ENCODE data around the gene TXNRD1. TPM values are rescaled to one million over a fixed set of nuclear protein-coding genes. Genes with fewer than 3 reads are reported as not detected.
A peak's percentile ranks its signal among the peaks of the same experiment; 100 is the strongest.

The TXNRD1 gene
- total and polyA plus RNA-seq, 2 of the 8 experiments (the other 6 are each of a cell fraction or from before 2014, with no cell fraction given), result 56.8 to 127 TPM

DNA sequence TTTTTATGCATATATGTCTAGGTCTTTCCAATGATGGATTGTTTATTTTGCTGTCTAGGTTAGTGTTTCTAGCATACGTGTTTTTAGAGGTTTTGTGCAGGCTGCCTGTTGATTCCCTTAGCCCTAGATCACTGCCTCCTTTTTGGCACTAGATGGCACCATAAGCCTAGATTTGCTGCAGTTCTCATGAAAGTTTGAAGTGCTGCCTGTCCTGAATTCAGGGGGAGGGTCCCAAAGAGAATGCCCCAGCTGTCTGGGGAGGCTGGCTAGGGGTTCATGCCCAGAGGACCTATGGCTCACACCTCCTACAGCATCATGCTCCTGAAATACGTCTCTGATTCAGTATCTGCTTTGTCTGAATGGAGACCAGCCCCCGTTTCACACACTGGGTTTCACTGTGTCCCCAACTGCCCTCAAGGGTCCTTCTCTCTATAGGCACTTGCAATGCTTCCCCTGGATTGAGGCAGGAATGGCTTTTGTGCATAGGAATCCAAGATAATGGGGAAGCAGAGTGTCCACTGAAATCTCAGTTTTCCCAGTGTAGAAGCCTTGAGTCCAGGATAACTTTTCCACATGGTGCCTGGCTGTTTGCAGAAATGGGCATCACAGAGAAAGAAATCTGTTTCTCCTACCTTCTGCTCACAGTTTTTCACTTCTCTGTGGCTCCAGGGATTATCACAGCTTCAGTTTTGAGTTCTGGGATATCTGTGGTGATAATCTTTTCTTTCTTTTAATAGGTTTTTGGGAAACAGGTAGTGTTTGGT lies 14.2 kb upstream of the TXNRD1 start:
- 0 out of 2 replicates have a peak overlapping the region, but pooled peaks have one; percentile 7 for H2BK20ac ChIP-seq (ENCODE audit: low read length)
- H3K4me3 ChIP-seq (ENCODE audit: extremely low read depth in 1 of 4, insufficient read depth in 2 of 4, low read depth in 3 of 4, low read length in 4 of 4), result no peak overlapping the region
- H3K23ac ChIP-seq (ENCODE audit: insufficient read length), result no peak overlapping the region
- no peak overlapping the region for H3K27ac ChIP-seq (ENCODE audit: low read depth, low read length)
- no peak overlapping the region for H4K5ac ChIP-seq (ENCODE audit: insufficient read length, low read depth, low read length)
- no peak overlapping the region for H3K9ac ChIP-seq (replicated peaks in 1 of 4; ENCODE audit: extremely low read depth in 1 of 4, low read depth in 3 of 4, low read length in 3 of 4)
- H2AFZ ChIP-seq (ENCODE audit: low read length), result peak overlapping the region; percentile 63; the same call in 1 of the 2 replicates
- H3K14ac ChIP-seq (ENCODE audit: insufficient read length), result no peak overlapping the region
- peak overlapping the region; percentile 65; the same call in 1 of the 2 replicates for H2BK15ac ChIP-seq (ENCODE audit: low read length)
- no peaks in the 10 kb centered on the region for H4K20me1 ChIP-seq (replicated peaks in 1 of 2; ENCODE audit: control insufficient read depth in 1 of 2, insufficient read depth in 2 of 2, low read length in 2 of 2)
- no peak overlapping the region for H3K4me2 ChIP-seq (ENCODE audit: insufficient read depth in 1 of 2, low read depth in 2 of 2, low read length in 2 of 2)
- H3K23me2 ChIP-seq (ENCODE audit: low read depth, low read length), result no peaks in the 10 kb centered on the region
- CTCF ChIA-PET (ENCODE audit: partially characterized antibody), result interaction anchor here (0.6 to 8.5 kb wide), 13 partner anchors 9 to 327 kb away, joined by 3 to 75 read pairs (median 5); partner anchors contain the start of gene EID3
- no peaks in the 10 kb centered on the region for H3K27me3 ChIP-seq (replicated peaks in 1 of 4; ENCODE audit: control insufficient read depth in 3 of 4, extremely low read depth in 1 of 4, insufficient read depth in 3 of 4, low read length in 3 of 4)
- H3K4ac ChIP-seq (replicated peaks; ENCODE audit: insufficient read length, low read depth, low read length), result no peak overlapping the region
- H3K9me3 ChIP-seq (ENCODE audit: insufficient read depth in 2 of 2, low read depth in 1 of 2, low read length in 1 of 2), result peaks cover 0 to 5% of the 10 kb centered on the region in 2 experiments; a peak in 1 of 4 replicates
- FAIRE-seq, result peak; percentile 88
- POLR2A ChIA-PET (ENCODE audit: partially characterized antibody), result interaction anchor here (1.0 to 1.3 kb wide), 3 partner anchors 63 to 94 kb away, joined by 3 to 4 read pairs (median 3); partner anchors contain the start of gene NFYB
- no peaks in the 10 kb centered on the region for H3K36me3 ChIP-seq (ENCODE audit: control insufficient read depth in 2 of 4, insufficient read depth in 4 of 4, low read length in 3 of 4)
- peak in 1 of 2 experiments; percentile 69 for DNase-seq (ENCODE audit: low read depth in 1 of 2, low spot score in 2 of 2)
- H4K91ac ChIP-seq (replicated peaks; ENCODE audit: insufficient read length, low read length), result no peak overlapping the region
- 0 out of 2 replicates have a peak overlapping the region, but pooled peaks have one; percentile 16 for H2BK5ac ChIP-seq (ENCODE audit: low read depth, low read length)
- no peak overlapping the region for H3K56ac ChIP-seq (replicated peaks; ENCODE audit: insufficient read length, low read depth, low read length)
- H2BK120ac ChIP-seq (replicated peaks; ENCODE audit: low read depth, low read length), result no peak overlapping the region
- no peak overlapping the region for H4K8ac ChIP-seq (ENCODE audit: extremely low read depth, insufficient read depth, low read length)
- peaks cover 0 to 4% (median 0%) of the 10 kb centered on the region in 4 experiments; a peak in 1 of 7 replicates for H3K4me1 ChIP-seq (replicated peaks in 1 of 4; ENCODE audit: control insufficient read depth in 3 of 4, insufficient read depth in 4 of 4, low read length in 3 of 4)
- H2AK5ac ChIP-seq (ENCODE audit: low read depth, low read length), result no peak overlapping the region
- H3K79me2 ChIP-seq (ENCODE audit: control insufficient read depth in 1 of 2, insufficient read depth in 2 of 2, low read length in 2 of 2), result no peaks in the 10 kb centered on the region
- H3K18ac ChIP-seq (ENCODE audit: extremely low read depth, low read length), result no peak overlapping the region
- no peaks in the 10 kb centered on the region for H3K79me1 ChIP-seq (ENCODE audit: low read depth, low read length)
- H2BK12ac ChIP-seq (ENCODE audit: low read depth, low read length), result peak overlapping the region; percentile 46; the same call in 1 of the 2 replicates
- WGBS, 2 experiments (ENCODE audit: extremely low coverage in 1 of 2, insufficient coverage in 1 of 2, insufficient read length in 1 of 2, insufficient replicate concordance in 2 of 2, low coverage in 1 of 2, low lambda C conversion rate in 2 of 2, missing lambda C conversion rate in 1 of 2), result 50% methylated on average over 3 of the region's 3 CpGs; no CpG with 5 or more reads in 1 of the 2 experiments
- TF ChIP-seq HDAC2 (IDR thresholded peaks at IDR 0.05; ENCODE audit: borderline replicate concordance in 1 of 2, low read depth in 2 of 2, low read length in 2 of 2) (no peak), EP300 (IDR thresholded peaks at IDR 0.05; ENCODE audit: borderline replicate concordance in 1 of 2, low read depth in 2 of 2, low read length in 2 of 2) (no peak), SIN3A (conservative IDR thresholded peaks at IDR 0.05 in 1 of 2, IDR thresholded peaks at IDR 0.05 in 1 of 2; ENCODE audit: low read depth in 1 of 2, low read length in 2 of 2) (0 out of 4 replicates have a peak, but pooled peaks of 1 of the 2 experiments have one; percentile 42), POLR2A (IDR thresholded peaks at IDR 0.05; ENCODE audit: control extremely low read depth in 1 of 2, low read depth in 2 of 2, low read length in 2 of 2) (no peak), TEAD4 (IDR thresholded peaks at IDR 0.05; ENCODE audit: low read depth, low read length) (0 out of 2 replicates have a peak, but pooled peaks have one; percentile 6), KDM5A (IDR thresholded peaks at IDR 0.05; ENCODE audit: low read length) (no peak)
- TF ChIP-seq, protein P1, sequence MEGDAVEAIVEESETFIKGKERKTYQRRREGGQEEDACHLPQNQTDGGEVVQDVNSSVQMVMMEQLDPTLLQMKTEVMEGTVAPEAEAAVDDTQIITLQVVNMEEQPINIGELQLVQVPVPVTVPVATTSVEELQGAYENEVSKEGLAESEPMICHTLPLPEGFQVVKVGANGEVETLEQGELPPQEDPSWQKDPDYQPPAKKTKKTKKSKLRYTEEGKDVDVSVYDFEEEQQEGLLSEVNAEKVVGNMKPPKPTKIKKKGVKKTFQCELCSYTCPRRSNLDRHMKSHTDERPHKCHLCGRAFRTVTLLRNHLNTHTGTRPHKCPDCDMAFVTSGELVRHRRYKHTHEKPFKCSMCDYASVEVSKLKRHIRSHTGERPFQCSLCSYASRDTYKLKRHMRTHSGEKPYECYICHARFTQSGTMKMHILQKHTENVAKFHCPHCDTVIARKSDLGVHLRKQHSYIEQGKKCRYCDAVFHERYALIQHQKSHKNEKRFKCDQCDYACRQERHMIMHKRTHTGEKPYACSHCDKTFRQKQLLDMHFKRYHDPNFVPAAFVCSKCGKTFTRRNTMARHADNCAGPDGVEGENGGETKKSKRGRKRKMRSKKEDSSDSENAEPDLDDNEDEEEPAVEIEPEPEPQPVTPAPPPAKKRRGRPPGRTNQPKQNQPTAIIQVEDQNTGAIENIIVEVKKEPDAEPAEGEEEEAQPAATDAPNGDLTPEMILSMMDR (IDR thresholded peaks at IDR 0.05; ENCODE audit: control extremely low read depth in 1 of 3, insufficient read depth in 1 of 3, low read depth in 1 of 3, low read length in 3 of 3), result peak; percentile 4 to 95 (median 80)

All from H1 (cell line).